Breast epithelium (tissue), 3 donors: ENCODE data around the gene SLC28A1.

Experiments used
- CTCF ChIP-seq, 3 donors: fragments of 450-650 bp; IDR thresholded peaks; one replicate each; pipeline ENCODE4 v1.5.1; 2016 to 2017; ENCODE audit warnings: antibody characterized with exemption in 3 of 3, mild to moderate bottlenecking in 3 of 3, moderate library complexity in 3 of 3
- POLR2AphosphoS5 ChIP-seq, 3 donors: sonication (generic); formaldehyde crosslinking; IDR thresholded peaks; one replicate each; pipeline ENCODE4 v1.6.1; 2017; ENCODE audit warnings: antibody characterized with exemption in 3 of 3

- TF ChIP-seq CTCF (IDR thresholded peaks at IDR 0.05) (no peak), POLR2AphosphoS5 (IDR thresholded peaks at IDR 0.05) (no peak)
Measured at GRCh38 chr15:84905016-84905916, 20.8 kb downstream of the SLC28A1 start.
